Activated naive CD4-positive, alpha-beta T cell treated with anti-CD3 and anti-CD28 coated beads, Interleukin-2, amount 50 U/mL, for 16 hours (primary cell): Measurements from ENCODE around the gene RASGRP1.
A peak's percentile ranks its signal among the peaks of the same experiment; 100 is the strongest.

ENCODE experiments used
- DNase-seq: peaks from one replicate; pipeline ENCODE4 v3.0.0-alpha.2; 2020

The RASGRP1 gene

DNA sequence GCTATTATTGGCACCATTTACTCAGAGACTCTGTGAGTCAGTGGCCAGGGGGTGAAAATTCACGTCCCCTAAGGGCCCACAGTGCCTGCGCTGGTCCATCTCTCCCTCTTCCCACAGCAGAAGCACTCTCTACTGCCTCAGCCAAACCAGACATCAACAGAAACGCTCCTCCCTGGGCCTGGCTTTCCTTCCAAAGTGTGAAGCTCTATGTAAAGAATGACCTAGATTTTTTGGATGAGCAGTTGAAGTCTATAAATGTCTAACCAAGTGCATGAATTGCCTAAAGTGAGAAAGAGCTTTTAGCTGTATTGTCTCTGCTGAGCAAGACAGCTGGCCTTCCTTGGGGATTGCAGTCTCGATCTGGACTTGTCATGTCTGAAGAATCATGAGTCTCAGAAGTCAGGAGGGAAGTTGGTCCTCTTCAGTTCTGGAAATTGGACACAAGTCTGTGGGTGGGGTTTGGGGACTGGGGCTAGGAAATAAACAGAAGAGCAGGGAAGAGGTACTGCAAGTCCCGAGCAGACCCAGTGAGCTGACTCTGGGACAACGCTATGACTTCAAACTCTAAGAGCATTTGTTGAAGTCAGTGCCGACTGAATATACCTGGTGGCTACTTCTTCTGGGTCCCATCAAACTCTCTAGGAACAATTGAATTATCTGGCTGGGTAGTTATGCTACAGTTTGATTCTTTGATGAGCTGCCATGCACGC is 29.0 kb downstream of the RASGRP1 start:
- no peak for DNase-seq

DNA sequence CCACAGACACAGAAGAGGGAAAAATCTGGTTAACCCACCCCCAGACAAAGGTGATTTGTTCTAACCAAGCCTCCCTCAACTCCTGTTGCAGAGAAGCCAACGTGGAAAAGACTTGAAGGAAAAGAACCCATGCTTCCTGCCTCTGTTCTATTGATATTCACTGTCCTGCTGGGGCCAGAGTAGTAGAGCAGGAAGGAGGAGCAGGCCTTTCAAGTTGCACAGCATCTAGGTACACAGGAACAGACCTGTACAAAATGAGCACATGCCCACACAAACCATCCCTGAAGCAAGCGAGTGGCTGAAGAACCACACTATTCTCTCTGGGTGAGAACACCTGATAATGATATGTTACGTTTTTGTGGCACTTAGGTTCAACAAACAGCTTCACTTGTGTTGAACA is 29.9 kb downstream of the RASGRP1 start:
- DNase-seq = no peak

DNA sequence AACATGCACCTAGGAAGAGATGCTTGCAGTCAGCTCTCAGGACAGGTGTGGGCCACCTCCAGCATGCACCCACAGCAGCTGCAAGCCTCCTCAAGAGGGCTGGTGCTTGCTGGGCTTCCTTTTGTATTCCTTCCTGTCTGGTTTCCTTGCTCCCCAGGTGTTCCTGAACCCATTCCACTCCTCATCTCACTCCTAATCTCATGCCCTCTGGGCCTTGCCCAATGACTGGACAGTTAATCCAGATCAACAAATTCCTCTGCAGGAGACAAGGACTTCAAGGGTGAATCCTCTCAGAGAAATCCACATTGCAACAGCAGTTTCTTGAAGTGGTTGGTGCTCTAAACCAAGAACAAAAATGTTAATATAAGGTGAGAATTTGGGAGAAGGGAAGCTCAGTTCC is 30.7 kb downstream of the RASGRP1 start:
- no peak for DNase-seq

- no peak for DNase-seq
Observed at GRCh38 chr15:38533416-38533915, 31.1 kb downstream of the RASGRP1 start.

GRCh38 chr15:38532728-38533127 is 31.9 kb downstream of the RASGRP1 start:
- no peak for DNase-seq

- no peak for DNase-seq
Observed at GRCh38 chr15:38531509-38531908, 33.1 kb downstream of the RASGRP1 start.

DNA sequence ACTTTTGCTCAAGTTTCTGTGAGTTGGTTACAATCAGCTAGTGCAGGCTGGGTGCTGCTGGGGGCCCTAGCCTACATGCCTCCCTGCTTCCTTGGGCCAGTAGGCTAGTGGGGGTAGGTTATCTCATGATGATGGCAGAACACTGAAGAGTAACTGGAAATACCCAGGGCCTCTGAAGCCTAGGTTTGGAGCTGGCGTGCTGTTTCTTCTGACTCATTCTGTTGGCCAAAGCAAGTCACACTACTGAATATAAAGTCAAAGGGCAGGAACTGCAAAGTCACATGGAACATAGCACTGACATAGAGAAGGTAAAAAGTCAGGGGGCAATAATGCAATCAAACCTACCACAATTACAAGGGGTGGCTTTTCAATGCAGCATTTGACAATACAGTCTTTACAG is 34.5 kb downstream of the RASGRP1 start:
- DNase-seq = peak; percentile 28

GRCh38 chr15:38528294-38528693 is 36.3 kb downstream of the RASGRP1 start:
- no peak for DNase-seq

GRCh38 chr15:38526158-38526557 is 38.5 kb downstream of the RASGRP1 start:
- no peak for DNase-seq

DNA sequence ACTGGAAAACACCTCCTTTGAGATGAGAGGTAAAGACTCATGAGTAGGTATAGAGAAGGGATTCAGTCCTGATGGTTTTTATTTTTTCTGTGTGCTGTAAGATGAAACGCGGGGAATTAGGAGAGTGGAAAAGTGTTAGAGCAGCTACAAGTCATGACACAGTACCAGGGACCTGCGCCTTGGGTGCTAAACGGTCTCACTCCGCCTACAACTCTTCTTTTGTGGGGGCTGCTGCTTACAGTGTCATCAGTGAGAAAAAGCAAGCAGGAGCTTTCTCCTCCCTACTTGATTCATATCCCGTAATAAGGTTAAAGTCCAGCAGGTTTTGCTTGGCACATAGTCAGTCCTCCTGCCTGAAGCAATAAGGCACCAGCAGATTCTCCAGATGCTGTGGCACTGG is 39.1 kb downstream of the RASGRP1 start:
- no peak for DNase-seq

DNA sequence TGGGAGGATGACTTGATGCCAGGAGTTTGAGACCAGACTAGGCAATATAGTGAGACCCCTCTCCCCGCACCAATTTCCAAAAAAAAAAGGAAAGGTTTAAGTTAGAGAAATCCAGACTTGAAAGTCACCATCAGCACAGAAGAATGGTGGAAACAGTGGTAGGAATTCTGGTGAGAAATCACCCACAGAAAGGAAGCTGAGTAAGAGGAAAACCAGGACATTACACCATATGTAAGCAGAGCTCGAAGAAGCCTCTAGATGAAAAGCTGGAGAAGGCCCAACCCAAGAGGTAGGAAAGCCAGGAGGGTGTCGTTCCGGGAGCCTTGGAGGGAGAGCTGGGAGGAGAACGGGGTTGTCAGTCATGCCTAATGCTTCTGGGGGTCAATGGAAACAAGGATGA is 40.5 kb downstream of the RASGRP1 start:
- no peak for DNase-seq

DNA sequence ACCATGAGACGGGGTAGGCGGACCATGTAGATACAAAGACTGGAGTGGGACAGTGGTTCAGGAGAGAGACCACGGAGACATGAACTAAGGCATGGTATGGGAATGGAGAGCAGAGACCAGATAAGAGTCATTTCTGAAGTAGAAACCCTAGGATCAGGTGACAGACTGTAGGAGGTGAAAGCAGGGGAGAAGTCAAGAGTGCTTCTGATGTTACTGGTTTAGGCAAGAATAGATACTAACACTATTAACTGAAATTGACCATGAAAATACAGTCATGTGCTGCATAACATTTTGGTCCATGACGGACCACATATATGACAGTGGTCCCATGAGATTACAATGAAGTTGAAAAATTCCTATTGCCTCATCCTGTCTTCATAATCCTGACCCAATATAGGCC is 41.7 kb downstream of the RASGRP1 start:
- DNase-seq = no peak

- DNase-seq = no peak
Observed at GRCh38 chr15:38521316-38521715, 43.3 kb downstream of the RASGRP1 start.

GRCh38 chr15:38520035-38520434 is 44.6 kb downstream of the RASGRP1 start:
- DNase-seq = no peak

DNA sequence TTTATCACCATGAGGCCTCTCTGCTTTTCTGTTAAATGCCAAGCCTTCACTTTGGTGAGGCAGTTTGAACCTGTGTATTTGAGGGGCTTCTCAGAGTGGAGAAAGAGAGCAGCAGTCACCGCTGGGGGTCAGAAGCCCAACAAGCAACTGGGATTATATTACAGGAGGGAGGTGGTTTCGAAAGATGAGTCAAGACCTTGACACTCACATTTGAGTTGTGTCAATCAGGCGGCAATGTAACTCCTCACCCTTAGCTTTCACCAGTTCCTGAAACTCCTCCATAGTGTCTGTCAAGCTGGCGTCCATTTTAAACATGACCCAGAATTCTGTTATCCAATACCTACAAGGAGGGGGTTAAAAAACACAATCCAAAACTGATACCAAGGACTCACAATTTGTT is 46.5 kb downstream of the RASGRP1 start:
- DNase-seq = no peak

DNA sequence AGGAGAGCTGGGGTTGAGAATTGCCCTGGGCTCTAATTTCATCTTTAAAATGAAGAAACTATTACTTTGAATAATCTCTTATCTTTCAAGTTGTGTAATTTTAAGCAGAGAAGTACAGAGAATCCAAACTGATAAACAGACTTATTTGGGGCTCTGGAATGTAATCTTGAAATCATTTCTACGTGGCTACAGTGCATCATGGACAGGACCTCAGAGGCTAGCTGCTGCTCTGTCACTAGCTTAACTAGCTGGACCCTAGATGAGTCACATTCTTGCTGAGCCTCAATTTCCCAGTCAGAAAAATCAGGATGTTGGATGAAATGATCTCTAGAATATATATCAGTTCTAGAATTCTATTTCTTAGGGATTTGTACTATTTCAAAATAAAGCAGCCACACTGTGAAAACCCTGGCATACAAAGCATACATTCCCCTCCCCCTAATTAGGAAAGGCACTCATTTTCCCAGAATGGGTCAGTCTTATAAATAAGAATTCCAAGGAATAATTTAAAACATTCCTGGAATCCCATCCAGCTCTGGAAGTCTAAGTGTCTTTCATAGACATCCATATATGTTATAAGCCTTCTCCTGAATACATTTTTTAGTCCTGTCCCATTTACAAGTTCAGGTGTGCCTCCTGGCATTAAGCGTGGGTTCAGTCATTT is 47.2 kb downstream of the RASGRP1 start:
- no peak for DNase-seq

GRCh38 chr15:38516626-38517025 is 48.0 kb downstream of the RASGRP1 start:
- DNase-seq = no peak

DNA sequence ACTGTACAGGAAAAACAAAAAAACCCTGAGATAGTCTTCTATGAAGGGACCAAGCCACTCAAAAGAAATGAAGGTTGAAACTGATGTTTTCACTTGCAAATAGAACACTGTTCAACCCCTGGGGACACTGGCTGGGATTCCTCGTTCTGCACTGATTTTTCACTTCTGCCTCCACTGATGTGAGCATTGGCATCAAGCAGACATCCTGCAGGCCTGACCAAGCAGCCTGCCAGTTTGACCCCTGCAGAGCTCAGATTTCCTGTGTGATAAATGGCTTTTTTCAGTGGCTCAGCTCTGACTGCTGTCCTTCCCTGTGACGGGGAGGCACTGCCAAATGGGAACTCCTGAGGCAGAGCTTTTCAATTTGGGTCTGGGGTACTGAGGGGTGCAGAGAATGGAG is 50.0 kb downstream of the RASGRP1 start:
- no peak for DNase-seq

DNA sequence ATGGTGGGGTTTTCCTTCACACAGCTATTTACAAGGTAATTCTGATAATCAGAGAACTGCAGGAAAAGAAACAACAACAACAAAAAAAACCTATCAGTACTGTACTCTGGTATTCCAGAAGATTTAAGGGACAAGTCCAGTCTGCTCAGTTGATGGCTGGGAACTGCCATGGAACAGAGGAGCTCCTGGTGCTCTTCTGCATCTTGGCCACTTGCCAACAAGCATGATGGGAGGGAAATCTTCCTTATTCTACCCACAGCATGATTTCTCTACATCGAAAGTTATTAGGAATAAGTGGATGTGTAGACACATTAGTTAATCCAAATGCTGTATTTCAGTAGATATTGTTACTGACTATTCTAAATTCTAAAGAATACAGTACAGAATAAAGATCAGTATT is 51.7 kb downstream of the RASGRP1 start:
- no peak for DNase-seq

- no peak for DNase-seq
Observed at GRCh38 chr15:38509152-38509551, 55.5 kb downstream of the RASGRP1 start.

- DNase-seq = no peak
Observed at GRCh38 chr15:38508647-38509046, 56.0 kb downstream of the RASGRP1 start.

DNA sequence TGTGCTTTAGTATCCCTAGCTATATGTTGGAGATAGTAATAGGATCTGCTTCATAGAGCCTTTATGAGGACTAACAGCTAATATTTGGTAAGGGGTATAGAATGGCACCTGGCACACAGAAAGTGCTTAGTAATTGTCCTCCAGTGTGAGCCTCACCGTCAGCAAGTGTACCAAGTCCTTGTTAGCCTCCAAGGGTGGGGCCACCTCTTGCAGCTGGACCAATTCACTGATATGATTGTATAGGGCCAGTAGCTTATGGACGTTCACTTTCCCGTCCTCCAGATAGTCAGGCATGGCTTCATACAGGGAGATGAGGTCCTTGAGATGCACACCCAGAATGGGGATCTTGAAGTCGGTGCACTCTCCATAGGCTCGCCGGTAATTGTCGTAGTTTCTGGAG is 57.0 kb downstream of the RASGRP1 start:
- no peak for DNase-seq

DNA sequence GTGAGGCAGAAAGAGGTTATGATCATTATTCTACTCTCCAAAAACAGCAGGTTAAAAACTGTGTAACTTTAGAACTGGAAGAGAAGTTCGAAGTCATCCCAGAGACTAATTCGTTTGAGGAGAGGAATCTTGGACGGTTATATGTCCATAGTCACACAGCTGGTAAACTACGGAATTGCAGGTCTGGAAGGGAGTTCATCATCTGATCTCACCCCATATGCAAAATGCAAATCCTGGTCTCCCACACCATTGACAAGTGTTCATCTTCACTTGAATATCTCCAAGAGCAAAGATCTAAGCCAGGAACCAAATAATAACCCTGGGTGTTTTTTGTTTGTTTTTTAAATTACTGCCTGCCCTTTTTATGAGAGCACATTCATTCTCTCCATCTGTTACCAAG is 57.6 kb downstream of the RASGRP1 start:
- no peak for DNase-seq

GRCh38 chr15:38504680-38505467 is 59.7 kb downstream of the RASGRP1 start:
- no peak for DNase-seq
